ENCODE results near the gene RALGAPA1.

The RALGAPA1 gene

GRCh38 chr14:35715079-35715478 is 94.0 kb downstream of the RALGAPA1 start:
- Histone ChIP-seq H3K27me3 (replicated peaks; ENCODE audit: insufficient read depth, low read length) (no peaks in the 10 kb centered on the region), H3K9me2 (replicated peaks; ENCODE audit: insufficient read depth, low read length) (no peaks in the 10 kb centered on the region), H3K4me3 (ENCODE audit: low read length) (no peak overlapping the region), H3K4me1 (ENCODE audit: low read length) (no peaks in the 10 kb centered on the region), H3K36me3 (replicated peaks; ENCODE audit: insufficient read depth, low read length) (no peaks in the 10 kb centered on the region), H3K79me2 (ENCODE audit: low read length) (no peaks in the 10 kb centered on the region), H2AFZ (ENCODE audit: low read length) (no peak overlapping the region), H3K27ac (ENCODE audit: low read length) (no peak overlapping the region), H3K9ac (ENCODE audit: low read length) (no peak overlapping the region), H3K9me3 (replicated peaks; ENCODE audit: insufficient read depth, low read length) (no peaks in the 10 kb centered on the region), H3F3A (ENCODE audit: insufficient read depth, low read length) (no peaks in the 10 kb centered on the region), H4K20me1 (ENCODE audit: insufficient read depth, low read length) (no peaks in the 10 kb centered on the region), H3K4me2 (ENCODE audit: low read depth, low read length) (no peak overlapping the region)
- DNase-seq, result no peak
- TF ChIP-seq EZH2 (optimal IDR thresholded peaks at IDR 0.05; ENCODE audit: low read depth, low read length), result no peak
- no peak for TF ChIP-seq EZH2phosphoT487 (IDR thresholded peaks at IDR 0.05; ENCODE audit: low read length)
- TF ChIP-seq CTCF (IDR thresholded peaks at IDR 0.05; ENCODE audit: low read length), result no peak

- Histone ChIP-seq H3K36me3 (replicated peaks; ENCODE audit: insufficient read depth, low read length) (no peaks in the 10 kb centered on the region), H3K4me1 (ENCODE audit: low read length) (no peaks in the 10 kb centered on the region), H3K9ac (ENCODE audit: low read length) (no peak overlapping the region), H3K27ac (ENCODE audit: low read length) (no peak overlapping the region), H3K9me2 (replicated peaks; ENCODE audit: insufficient read depth, low read length) (no peaks in the 10 kb centered on the region), H4K20me1 (ENCODE audit: insufficient read depth, low read length) (no peaks in the 10 kb centered on the region), H3F3A (ENCODE audit: insufficient read depth, low read length) (no peaks in the 10 kb centered on the region), H3K79me2 (ENCODE audit: low read length) (no peaks in the 10 kb centered on the region), H3K9me3 (replicated peaks; ENCODE audit: insufficient read depth, low read length) (no peaks in the 10 kb centered on the region), H3K4me3 (ENCODE audit: low read length) (no peak overlapping the region), H3K4me2 (ENCODE audit: low read depth, low read length) (no peak overlapping the region), H2AFZ (ENCODE audit: low read length) (no peak overlapping the region), H3K27me3 (replicated peaks; ENCODE audit: insufficient read depth, low read length) (no peaks in the 10 kb centered on the region)
- no peak for TF ChIP-seq EZH2 (optimal IDR thresholded peaks at IDR 0.05; ENCODE audit: low read depth, low read length)
- no peak for TF ChIP-seq CTCF (IDR thresholded peaks at IDR 0.05; ENCODE audit: low read length)
- TF ChIP-seq EZH2phosphoT487 (IDR thresholded peaks at IDR 0.05; ENCODE audit: low read length), result no peak
- no peak for DNase-seq
Observed at GRCh38 chr14:35712466-35712865, 96.6 kb downstream of the RALGAPA1 start.

- no peaks in the 10 kb centered on the region for H3K27me3 ChIP-seq (replicated peaks; ENCODE audit: insufficient read depth, low read length)
- H3K9me3 ChIP-seq (replicated peaks; ENCODE audit: insufficient read depth, low read length), result no peaks in the 10 kb centered on the region
- H3K9ac ChIP-seq (ENCODE audit: low read length), result no peak overlapping the region
- H2AFZ ChIP-seq (ENCODE audit: low read length), result no peak overlapping the region
- TF ChIP-seq EZH2 (optimal IDR thresholded peaks at IDR 0.05; ENCODE audit: low read depth, low read length) (no peak), EZH2phosphoT487 (IDR thresholded peaks at IDR 0.05; ENCODE audit: low read length) (no peak), CTCF (IDR thresholded peaks at IDR 0.05; ENCODE audit: low read length) (no peak)
- no peak for DNase-seq
- H3K36me3 ChIP-seq (replicated peaks; ENCODE audit: insufficient read depth, low read length), result no peaks in the 10 kb centered on the region
- H3K4me2 ChIP-seq (ENCODE audit: low read depth, low read length), result no peak overlapping the region
- H3K27ac ChIP-seq (ENCODE audit: low read length), result no peak overlapping the region
- H3F3A ChIP-seq (ENCODE audit: insufficient read depth, low read length), result no peaks in the 10 kb centered on the region
- H3K4me3 ChIP-seq (ENCODE audit: low read length), result no peak overlapping the region
- no peaks in the 10 kb centered on the region for H3K79me2 ChIP-seq (ENCODE audit: low read length)
- H4K20me1 ChIP-seq (ENCODE audit: insufficient read depth, low read length), result no peaks in the 10 kb centered on the region
- no peaks in the 10 kb centered on the region for H3K4me1 ChIP-seq (ENCODE audit: low read length)
- no peaks in the 10 kb centered on the region for H3K9me2 ChIP-seq (replicated peaks; ENCODE audit: insufficient read depth, low read length)
Observed at GRCh38 chr14:35708062-35708461, 101.0 kb downstream of the RALGAPA1 start.

Data from MM.1S (cell line).